GM18526 (cell line): ENCODE results near the gene MAML1.

Experiments
- POLR2A ChIP-seq: IDR thresholded peaks from 3 replicates; pipeline ENCODE4 v1.6.1; 2011; ENCODE audit not compliant: insufficient read length; ENCODE audit errors: extremely low read depth

Gene MAML1, protein sequence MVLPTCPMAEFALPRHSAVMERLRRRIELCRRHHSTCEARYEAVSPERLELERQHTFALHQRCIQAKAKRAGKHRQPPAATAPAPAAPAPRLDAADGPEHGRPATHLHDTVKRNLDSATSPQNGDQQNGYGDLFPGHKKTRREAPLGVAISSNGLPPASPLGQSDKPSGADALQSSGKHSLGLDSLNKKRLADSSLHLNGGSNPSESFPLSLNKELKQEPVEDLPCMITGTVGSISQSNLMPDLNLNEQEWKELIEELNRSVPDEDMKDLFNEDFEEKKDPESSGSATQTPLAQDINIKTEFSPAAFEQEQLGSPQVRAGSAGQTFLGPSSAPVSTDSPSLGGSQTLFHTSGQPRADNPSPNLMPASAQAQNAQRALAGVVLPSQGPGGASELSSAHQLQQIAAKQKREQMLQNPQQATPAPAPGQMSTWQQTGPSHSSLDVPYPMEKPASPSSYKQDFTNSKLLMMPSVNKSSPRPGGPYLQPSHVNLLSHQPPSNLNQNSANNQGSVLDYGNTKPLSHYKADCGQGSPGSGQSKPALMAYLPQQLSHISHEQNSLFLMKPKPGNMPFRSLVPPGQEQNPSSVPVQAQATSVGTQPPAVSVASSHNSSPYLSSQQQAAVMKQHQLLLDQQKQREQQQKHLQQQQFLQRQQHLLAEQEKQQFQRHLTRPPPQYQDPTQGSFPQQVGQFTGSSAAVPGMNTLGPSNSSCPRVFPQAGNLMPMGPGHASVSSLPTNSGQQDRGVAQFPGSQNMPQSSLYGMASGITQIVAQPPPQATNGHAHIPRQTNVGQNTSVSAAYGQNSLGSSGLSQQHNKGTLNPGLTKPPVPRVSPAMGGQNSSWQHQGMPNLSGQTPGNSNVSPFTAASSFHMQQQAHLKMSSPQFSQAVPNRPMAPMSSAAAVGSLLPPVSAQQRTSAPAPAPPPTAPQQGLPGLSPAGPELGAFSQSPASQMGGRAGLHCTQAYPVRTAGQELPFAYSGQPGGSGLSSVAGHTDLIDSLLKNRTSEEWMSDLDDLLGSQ

DNA sequence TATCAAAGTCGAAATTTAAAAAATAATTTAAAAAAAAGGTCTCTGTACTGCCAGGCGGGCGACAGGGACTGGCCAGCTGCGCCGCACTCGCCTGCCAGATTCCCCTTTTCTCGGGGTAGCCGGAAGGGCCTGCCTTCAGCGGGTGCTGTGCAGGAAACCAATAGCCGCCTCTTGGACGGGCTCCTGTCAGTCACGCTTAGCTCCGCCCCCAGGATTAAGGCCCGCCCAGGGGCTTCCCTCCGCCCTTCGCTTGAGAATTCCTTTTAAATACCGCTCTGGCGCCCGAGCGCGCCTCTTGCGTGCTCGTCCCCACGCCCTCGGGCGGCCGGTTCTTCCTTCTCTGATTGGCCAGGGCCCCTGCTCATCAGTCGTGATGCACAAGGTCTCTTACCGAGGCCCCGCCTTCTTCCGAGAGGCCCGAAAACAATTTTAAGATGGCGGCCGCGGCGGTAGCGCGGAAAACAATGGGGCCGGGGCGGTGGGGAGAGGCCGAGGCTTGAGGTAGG lies at the start of gene MAML1:
TSS of gene MAML1 (plus strand) at position 411 of the 506 bp plus-strand sequence. CDS start 291 bp downstream, outside the sequence.
- TF ChIP-seq POLR2A: peak; percentile 66

- no peak for TF ChIP-seq POLR2A
Observed at GRCh38 chr5:179694561-179694960, 38.1 kb upstream of the MAML1 start.

GRCh38 chr5:179696603-179697002 lies 36.0 kb upstream of the MAML1 start:
- TF ChIP-seq POLR2A: no peak

DNA sequence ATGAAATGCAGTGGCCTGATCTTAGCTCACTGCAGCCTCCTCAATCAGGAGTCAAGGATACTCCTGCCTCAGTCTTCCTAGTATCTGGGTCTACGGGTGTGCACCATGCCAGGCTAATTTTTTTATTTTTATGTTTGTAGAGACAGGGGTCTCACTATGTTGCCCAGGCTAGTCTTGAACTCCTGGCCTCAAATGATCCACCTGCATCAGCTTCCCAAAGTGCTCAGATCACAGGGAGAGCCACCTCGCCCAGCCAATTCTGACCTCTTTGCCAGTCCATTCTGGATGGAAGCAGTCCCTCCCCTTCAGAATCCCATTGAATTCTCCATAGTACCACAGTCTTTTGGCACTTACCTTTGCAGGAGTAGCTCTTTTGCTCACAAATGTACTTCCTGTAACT lies 35.5 kb upstream of the MAML1 start:
- TF ChIP-seq POLR2A: no peak

DNA sequence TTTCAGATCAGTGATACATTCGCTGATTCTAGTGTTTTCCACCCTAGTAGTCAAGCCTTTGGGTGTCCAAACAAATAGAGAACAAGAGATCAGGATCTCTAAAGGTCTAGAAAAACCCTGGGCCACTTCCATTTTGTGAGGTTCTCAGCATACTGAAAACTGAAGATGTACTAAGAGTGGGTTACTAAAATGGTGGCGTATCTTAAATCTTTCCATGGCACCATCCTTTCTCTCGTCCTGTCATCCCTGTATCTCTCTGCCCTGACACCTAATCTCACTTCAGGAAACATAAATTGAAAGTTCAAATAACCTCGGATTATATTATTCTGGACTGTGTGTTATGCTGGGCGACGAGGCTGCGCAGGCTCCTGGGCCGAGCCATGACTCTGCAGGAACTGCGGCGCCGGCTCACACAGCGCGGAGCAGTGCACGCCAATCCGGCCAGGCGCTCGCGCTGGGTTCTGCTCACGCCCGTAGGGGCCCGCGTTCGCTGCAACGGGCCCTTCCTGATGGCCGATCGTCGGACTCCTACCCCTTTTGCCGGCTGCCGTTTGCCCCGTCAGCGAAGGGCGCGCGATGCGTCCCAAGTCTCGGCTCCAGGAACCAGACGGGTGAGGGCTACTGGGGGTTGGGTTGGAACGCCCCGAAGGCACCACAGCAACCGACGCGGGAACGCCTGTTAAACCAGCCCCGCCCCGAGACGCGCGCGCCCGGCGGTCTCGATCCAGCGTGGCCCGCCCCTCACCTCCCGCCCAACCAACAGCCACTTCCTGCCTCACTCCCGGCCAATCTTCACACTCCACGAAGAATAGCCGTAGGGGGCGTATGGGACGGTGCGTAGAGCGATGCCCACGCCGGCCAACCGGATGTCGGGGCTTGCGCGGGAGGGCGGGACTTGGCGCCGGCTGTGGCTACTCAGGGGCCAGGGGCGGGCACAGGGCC lies 34.4 kb upstream of the MAML1 start:
- TF ChIP-seq POLR2A: peak; percentile 67

GRCh38 chr5:179698935-179699615 lies 33.5 kb upstream of the MAML1 start, which contains the start of gene CANX:
Gene CANX (plus strand): TSS chr5:179698967. CDS start chr5:179705682, 6,715 bp downstream.
- peak; percentile 79 for TF ChIP-seq POLR2A

- TF ChIP-seq POLR2A: peak; percentile 30
Observed at GRCh38 chr5:179699616-179700237, 32.9 kb upstream of the MAML1 start.

DNA sequence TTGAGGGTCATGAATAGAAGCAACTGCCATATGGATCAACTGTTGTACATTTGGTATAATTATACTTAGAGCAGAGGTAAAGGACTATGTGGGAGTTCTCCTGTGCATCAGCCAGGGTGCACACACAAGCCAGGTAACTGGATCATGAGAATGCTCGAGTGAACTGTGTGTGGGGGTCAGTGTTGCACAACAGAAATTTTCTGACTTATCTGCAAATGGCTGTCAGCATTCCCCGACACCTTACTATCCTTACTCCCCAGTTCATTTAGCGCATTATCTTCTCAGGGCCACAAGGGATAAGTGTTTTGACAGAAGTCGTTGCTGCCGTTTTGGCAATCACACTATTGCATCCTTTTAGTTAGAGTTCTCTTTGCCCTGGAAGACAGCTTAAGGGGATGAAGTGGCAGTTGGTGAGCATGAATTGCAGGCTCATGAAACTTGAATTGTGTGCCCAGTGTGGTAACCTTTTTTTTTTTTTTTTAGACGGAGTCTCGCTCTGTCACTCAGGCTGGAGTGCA lies 32.2 kb upstream of the MAML1 start:
- TF ChIP-seq POLR2A: no peak

GRCh38 chr5:179716286-179716685 lies 16.3 kb upstream of the MAML1 start:
- no peak for TF ChIP-seq POLR2A

- TF ChIP-seq POLR2A: no peak
Observed at GRCh38 chr5:179720222-179720621, 12.4 kb upstream of the MAML1 start.

- no peak for TF ChIP-seq POLR2A
Observed at GRCh38 chr5:179724163-179724562, 8.5 kb upstream of the MAML1 start.

GRCh38 chr5:179727106-179727505 lies 5.5 kb upstream of the MAML1 start:
- TF ChIP-seq POLR2A: no peak

- TF ChIP-seq POLR2A: no peak
Observed at GRCh38 chr5:179729303-179729702, 3.3 kb upstream of the MAML1 start.
